ENCODE data around the gene SLA2.

- TF ChIP-seq CTCF (IDR thresholded peaks at IDR 0.05) (no peak), EZH2phosphoT487 (IDR thresholded peaks at IDR 0.05) (no peak)
These were observed 41.0 kb downstream of the SLA2 start for GRCh38 chr20:36604952-36605398.
